Measurements from ENCODE around the gene SH2D1A.

DNA sequence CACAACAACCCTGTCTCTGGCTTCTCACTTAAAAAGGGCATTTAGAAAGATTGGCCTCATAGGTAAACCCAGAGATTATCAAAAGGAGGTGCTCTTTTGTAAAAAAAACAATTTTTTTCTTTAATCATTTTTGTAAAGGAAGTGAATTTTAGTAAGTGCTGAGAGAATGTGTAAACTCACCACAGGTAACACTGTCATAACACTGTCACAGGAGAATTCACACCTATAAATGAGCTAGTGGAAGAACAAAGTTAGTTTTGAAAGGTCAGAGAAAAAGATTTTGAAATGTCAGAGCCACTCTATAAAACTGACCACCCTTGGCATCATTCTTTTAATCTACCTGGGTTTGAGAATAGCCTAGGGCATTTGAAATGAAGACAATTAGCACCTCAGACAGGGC, 3.3 kb upstream of the SH2D1A start:
- TF ChIP-seq POLR2A (IDR thresholded peaks at IDR 0.05) = no peak
- TF ChIP-seq, protein P1, sequence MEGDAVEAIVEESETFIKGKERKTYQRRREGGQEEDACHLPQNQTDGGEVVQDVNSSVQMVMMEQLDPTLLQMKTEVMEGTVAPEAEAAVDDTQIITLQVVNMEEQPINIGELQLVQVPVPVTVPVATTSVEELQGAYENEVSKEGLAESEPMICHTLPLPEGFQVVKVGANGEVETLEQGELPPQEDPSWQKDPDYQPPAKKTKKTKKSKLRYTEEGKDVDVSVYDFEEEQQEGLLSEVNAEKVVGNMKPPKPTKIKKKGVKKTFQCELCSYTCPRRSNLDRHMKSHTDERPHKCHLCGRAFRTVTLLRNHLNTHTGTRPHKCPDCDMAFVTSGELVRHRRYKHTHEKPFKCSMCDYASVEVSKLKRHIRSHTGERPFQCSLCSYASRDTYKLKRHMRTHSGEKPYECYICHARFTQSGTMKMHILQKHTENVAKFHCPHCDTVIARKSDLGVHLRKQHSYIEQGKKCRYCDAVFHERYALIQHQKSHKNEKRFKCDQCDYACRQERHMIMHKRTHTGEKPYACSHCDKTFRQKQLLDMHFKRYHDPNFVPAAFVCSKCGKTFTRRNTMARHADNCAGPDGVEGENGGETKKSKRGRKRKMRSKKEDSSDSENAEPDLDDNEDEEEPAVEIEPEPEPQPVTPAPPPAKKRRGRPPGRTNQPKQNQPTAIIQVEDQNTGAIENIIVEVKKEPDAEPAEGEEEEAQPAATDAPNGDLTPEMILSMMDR (IDR thresholded peaks at IDR 0.05) = no peak

Data from right lobe of liver (tissue), 4 donors.